Measurements from ENCODE around the gene SYNGAP1.

DNA sequence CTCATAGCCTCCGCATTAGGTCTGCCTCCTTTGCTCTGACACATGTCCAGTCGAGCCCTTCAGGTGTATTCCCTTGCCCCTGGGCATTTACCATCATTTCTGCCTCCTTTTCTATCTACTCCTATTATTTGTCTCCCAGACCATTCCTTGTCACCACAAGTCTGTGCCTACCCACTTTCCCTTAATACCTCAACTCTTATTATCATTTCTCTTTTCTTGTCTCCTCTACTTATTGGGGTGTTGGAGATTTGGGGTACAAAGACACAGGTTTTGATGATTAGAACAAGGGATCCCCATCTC is 1.4 kb downstream of the SYNGAP1 start:
- TF ChIP-seq, protein P1, sequence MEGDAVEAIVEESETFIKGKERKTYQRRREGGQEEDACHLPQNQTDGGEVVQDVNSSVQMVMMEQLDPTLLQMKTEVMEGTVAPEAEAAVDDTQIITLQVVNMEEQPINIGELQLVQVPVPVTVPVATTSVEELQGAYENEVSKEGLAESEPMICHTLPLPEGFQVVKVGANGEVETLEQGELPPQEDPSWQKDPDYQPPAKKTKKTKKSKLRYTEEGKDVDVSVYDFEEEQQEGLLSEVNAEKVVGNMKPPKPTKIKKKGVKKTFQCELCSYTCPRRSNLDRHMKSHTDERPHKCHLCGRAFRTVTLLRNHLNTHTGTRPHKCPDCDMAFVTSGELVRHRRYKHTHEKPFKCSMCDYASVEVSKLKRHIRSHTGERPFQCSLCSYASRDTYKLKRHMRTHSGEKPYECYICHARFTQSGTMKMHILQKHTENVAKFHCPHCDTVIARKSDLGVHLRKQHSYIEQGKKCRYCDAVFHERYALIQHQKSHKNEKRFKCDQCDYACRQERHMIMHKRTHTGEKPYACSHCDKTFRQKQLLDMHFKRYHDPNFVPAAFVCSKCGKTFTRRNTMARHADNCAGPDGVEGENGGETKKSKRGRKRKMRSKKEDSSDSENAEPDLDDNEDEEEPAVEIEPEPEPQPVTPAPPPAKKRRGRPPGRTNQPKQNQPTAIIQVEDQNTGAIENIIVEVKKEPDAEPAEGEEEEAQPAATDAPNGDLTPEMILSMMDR (IDR thresholded peaks at IDR 0.05; ENCODE audit: low read depth, low read length) = no peak
- no peak for TF ChIP-seq POLR2A (IDR thresholded peaks at IDR 0.05; ENCODE audit: extremely low read depth, insufficient read length)

Measured in NB4 (cell line).